ENCODE results near the gene ADPRH. TPM values are rescaled to one million over a fixed set of nuclear protein-coding genes. Genes with fewer than 3 reads are reported as not detected.
"Not testable (repeated sequence)": the region's sequence is repeated elsewhere in the genome, so short reads cannot be mapped to it uniquely, and the experiment has no call there.

The ADPRH gene
- total RNA-seq, 1 donor from 2014 or later: 0.53 TPM

GRCh38 chr3:119586733-119587172, 7.5 kb downstream of the ADPRH start:
- no peak for FAIRE-seq
- DNase-seq (ENCODE audit: low read depth): no peak
- Histone ChIP-seq H3K27me3 (ENCODE audit: control insufficient read depth, insufficient read depth, low read length) (no peaks in the 10 kb centered on the region), H3K36me3 (ENCODE audit: control insufficient read depth, insufficient read depth, low read length) (no peaks in the 10 kb centered on the region), H3K4me3 (ENCODE audit: low read depth, low read length) (no peak overlapping the region)
- no peak for TF ChIP-seq CTCF (IDR thresholded peaks at IDR 0.05; ENCODE audit: insufficient read depth, low read length, severe bottlenecking)

GRCh38 chr3:119588112-119588511, 8.8 kb downstream of the ADPRH start:
- Histone ChIP-seq H3K36me3 (ENCODE audit: control insufficient read depth, insufficient read depth, low read length) (no peaks in the 10 kb centered on the region), H3K4me3 (ENCODE audit: low read depth, low read length) (no peak overlapping the region), H3K27me3 (ENCODE audit: control insufficient read depth, insufficient read depth, low read length) (no peaks in the 10 kb centered on the region)
- no peak for FAIRE-seq
- DNase-seq (ENCODE audit: low read depth): no peak
- TF ChIP-seq CTCF (IDR thresholded peaks at IDR 0.05; ENCODE audit: insufficient read depth, low read length, severe bottlenecking): no peak

GRCh38 chr3:119589102-119589773, 9.9 kb downstream of the ADPRH start:
- H3K36me3 ChIP-seq (ENCODE audit: control insufficient read depth, insufficient read depth, low read length): no peaks in the 10 kb centered on the region
- DNase-seq (ENCODE audit: low read depth): no peak
- no peak for TF ChIP-seq CTCF (IDR thresholded peaks at IDR 0.05; ENCODE audit: insufficient read depth, low read length, severe bottlenecking)
- H3K4me3 ChIP-seq (ENCODE audit: low read depth, low read length): no peak overlapping the region
- peak; percentile 83 for FAIRE-seq
- no peaks in the 10 kb centered on the region for H3K27me3 ChIP-seq (ENCODE audit: control insufficient read depth, insufficient read depth, low read length)

GRCh38 chr3:119590706-119591105, 11.4 kb downstream of the ADPRH start:
- TF ChIP-seq CTCF (IDR thresholded peaks at IDR 0.05; ENCODE audit: insufficient read depth, low read length, severe bottlenecking): no peak
- H3K36me3 ChIP-seq (ENCODE audit: control insufficient read depth, insufficient read depth, low read length): no peaks in the 10 kb centered on the region
- FAIRE-seq (no peak), DNase-seq (ENCODE audit: low read depth) (no peak)
- H3K27me3 ChIP-seq (ENCODE audit: control insufficient read depth, insufficient read depth, low read length): no peaks in the 10 kb centered on the region
- no peak overlapping the region for H3K4me3 ChIP-seq (ENCODE audit: low read depth, low read length)

GRCh38 chr3:119592861-119593260, 13.6 kb downstream of the ADPRH start:
- FAIRE-seq: no peak
- DNase-seq (ENCODE audit: low read depth): no peak
- no peaks in the 10 kb centered on the region for H3K36me3 ChIP-seq (ENCODE audit: control insufficient read depth, insufficient read depth, low read length)
- TF ChIP-seq CTCF (IDR thresholded peaks at IDR 0.05; ENCODE audit: insufficient read depth, low read length, severe bottlenecking): no peak
- H3K27me3 ChIP-seq (ENCODE audit: control insufficient read depth, insufficient read depth, low read length): no peaks in the 10 kb centered on the region
- H3K4me3 ChIP-seq (ENCODE audit: low read depth, low read length): no peak overlapping the region

- FAIRE-seq (no peak), DNase-seq (ENCODE audit: low read depth) (no peak)
- no peaks in the 10 kb centered on the region for H3K27me3 ChIP-seq (ENCODE audit: control insufficient read depth, insufficient read depth, low read length)
- no peak for TF ChIP-seq CTCF (IDR thresholded peaks at IDR 0.05; ENCODE audit: insufficient read depth, low read length, severe bottlenecking)
- H3K4me3 ChIP-seq (ENCODE audit: low read depth, low read length): no peak overlapping the region
- H3K36me3 ChIP-seq (ENCODE audit: control insufficient read depth, insufficient read depth, low read length): no peaks in the 10 kb centered on the region
Measured at GRCh38 chr3:119594066-119594465, 14.8 kb downstream of the ADPRH start.

- not testable (repeated sequence) for FAIRE-seq; H3K4me3 ChIP-seq (ENCODE audit: low read depth, low read length); H3K27me3 ChIP-seq (ENCODE audit: control insufficient read depth, insufficient read depth, low read length); DNase-seq (ENCODE audit: low read depth); H3K36me3 ChIP-seq (ENCODE audit: control insufficient read depth, insufficient read depth, low read length)
Measured at GRCh38 chr3:119594929-119595328, 15.6 kb downstream of the ADPRH start.
